Stomach (tissue), 9 donors: ENCODE measurements around the gene SH3D21. TPM values are rescaled to one million over a fixed set of nuclear protein-coding genes. Genes with fewer than 3 reads are reported as not detected.

Experiments
- DNase-seq, 2 donors: peaks; one replicate each; pipeline versions ENCODE4 v3.0.0 to v3.0.0-alpha.2; 2013 to 2019
- H3K27ac ChIP-seq, 5 donors: fragments of 200-600 bp in 4 of 5; sonication (generic) in 4 of 5; one replicate each; pipeline ENCODE4 v1.5.1; 2013 to 2019; ENCODE audit warnings: mild to moderate bottlenecking in 1 of 5, moderate library complexity in 1 of 5
- H3K27me3 ChIP-seq, 3 donors: fragments of 200-600 bp; sonication (generic); one replicate each; pipeline ENCODE4 v1.5.1; 2017 to 2019; ENCODE audit warnings: mixed run types in 1 of 3
- H3K36me3 ChIP-seq, 4 donors: fragments of 200-600 bp; sonication (generic); 1 replicate in 3 of 4; 2 replicates in 1 of 4; pipeline ENCODE4 v1.5.1; 2016 to 2019
- H3K4me1 ChIP-seq, 4 donors: fragments of 200-600 bp; sonication (generic); one replicate each; pipeline ENCODE4 v1.5.1; 2016 to 2019
- H3K4me3 ChIP-seq, 4 donors: fragments of 200-600 bp; sonication (generic) in 3 of 4; one replicate each; pipeline ENCODE4 v1.5.1; 2016 to 2019; ENCODE audit warnings: mild to moderate bottlenecking in 1 of 4
- H3K9me3 ChIP-seq, 4 donors: fragments of 200-600 bp; sonication (generic); one replicate each; pipeline ENCODE4 v1.5.1; 2016 to 2019
- CTCF ChIP-seq, 7 experiments: fragments of 450-650 bp in 4 of 7; fragments of 200-600 bp in 3 of 7; sonication (generic) in 3 of 7; IDR thresholded peaks; one replicate each; pipeline ENCODE4 v1.5.1; 2016 to 2019; ENCODE audit warnings: antibody characterized with exemption in 7 of 7, control low read depth in 2 of 7, mild to moderate bottlenecking in 1 of 7
- EP300 ChIP-seq: sonication (generic); formaldehyde crosslinking; IDR thresholded peaks from one replicate; pipeline ENCODE4 v1.6.1; 2017; ENCODE audit warnings: antibody characterized with exemption
- POLR2A ChIP-seq, 4 donors: fragments of 450-650 bp; IDR thresholded peaks; one replicate each; pipeline ENCODE4 v1.6.1; 2016; ENCODE audit warnings: antibody characterized with exemption in 4 of 4, control low read depth in 2 of 4, mild to moderate bottlenecking in 1 of 4, moderate library complexity in 1 of 4
- POLR2AphosphoS5 ChIP-seq, 3 donors: sonication (generic); formaldehyde crosslinking; IDR thresholded peaks; one replicate each; pipeline ENCODE4 v1.6.1; 2016; ENCODE audit warnings: antibody characterized with exemption in 3 of 3
- WGBS, 5 donors: extraction: QIAGEN DNeasy Blood & Tissue Kit in 3 of 5; methylation state at CpG; one replicate each; pipeline versions ENCODE4 v1.1.5 to v1.1.7; 2013 to 2018; 5-methylcytosine and 5-hydroxymethylcytosine counted together
- intact Hi-C: fragments of 100-400 bp; cut with DNase I; formaldehyde crosslinking; loops from one replicate; pipeline ENCODE4 v1.15.1; 2023; ENCODE audit warnings: low total_unique reads
- polyA plus RNA-seq, 3 donors: library from polyadenylated mRNA; stranded (reverse); fragments of 200-250 nt; gene quantifications; one replicate each; pipeline ENCODE4 v1.2.3, GENCODE V29; 2013
- total RNA-seq, 5 donors: library from RNA; depleted of rRNA; stranded (reverse); fragments of >200 nt; gene quantifications; one replicate each; pipeline versions ENCODE4 v1.1.0 to v1.2.3, GENCODE V29; 2014 to 2016
- donor health status: healthy with polysubstance abuse.
- donor health status: Bipolar disorder and iron deficiency.
- donor health status: healthy.

Gene SH3D21
- total and polyA plus RNA-seq, 8 donors: 0.76 to 120 (median 3.5) TPM; not detected in 1

GRCh38 chr1:36322786-36323635 is 16.8 kb downstream of the SH3D21 start:
- WGBS, 5 donors: 5 to 38% (median 6%) methylated on average over 17 to 81 of the region's 83 CpGs
- peak; percentile 34 to 83 for DNase-seq

GRCh38 chr1:36323636-36324352 is 17.6 kb downstream of the SH3D21 start, which contains the start of gene EVA1B:
EVA1B (minus strand) TSS chr1:36323645; CDS start chr1:36323037, 608 bp downstream.
- Histone ChIP-seq H3K27ac (peak within 1 kb of the TSS; percentile 80 to 93 (median 88)), H3K9me3 (no peaks in the 10 kb centered on the region), H3K4me1 (peaks cover 34 to 44% (median 41%) of the 10 kb centered on the region in 4 donors), H3K4me3 (peak within 1 kb of the TSS; percentile 72 to 85 (median 73)), H3K36me3 (no peaks in the 10 kb centered on the region), H3K27me3 (peaks cover 0 to 18% (median 7%) of the 10 kb centered on the region in 3 donors)
- TF ChIP-seq CTCF (IDR thresholded peaks at IDR 0.05): no peak
- TF ChIP-seq POLR2AphosphoS5 (IDR thresholded peaks at IDR 0.05): no peak
- no peak for TF ChIP-seq EP300
- TF ChIP-seq POLR2A (IDR thresholded peaks at IDR 0.05): no peak
- intact Hi-C loops: no loop called here
- DNase-seq: peak; percentile 73 to 93
- WGBS, 5 donors: 2 to 6% (median 3%) methylated on average over 16 to 36 of the region's 36 CpGs

More at GRCh38 chr1:36322786-36323635, 16.8 kb downstream of the SH3D21 start:
- Histone ChIP-seq H3K27me3 (peaks cover 0 to 18% (median 7%) of the 10 kb centered on the region in 3 donors), H3K36me3 (no peaks in the 10 kb centered on the region), H3K9me3 (no peaks in the 10 kb centered on the region), H3K4me1 (peaks cover 34 to 42% (median 39%) of the 10 kb centered on the region in 4 donors), H3K27ac (peak overlapping the region; percentile 80 to 93 (median 88)), H3K4me3 (peak overlapping the region; percentile 72 to 85 (median 73))
- TF ChIP-seq CTCF (IDR thresholded peaks at IDR 0.05) (no peak), POLR2A (IDR thresholded peaks at IDR 0.05) (no peak), POLR2AphosphoS5 (IDR thresholded peaks at IDR 0.05) (no peak), EP300 (no peak)
- intact Hi-C loops: no loop called here

DNA sequence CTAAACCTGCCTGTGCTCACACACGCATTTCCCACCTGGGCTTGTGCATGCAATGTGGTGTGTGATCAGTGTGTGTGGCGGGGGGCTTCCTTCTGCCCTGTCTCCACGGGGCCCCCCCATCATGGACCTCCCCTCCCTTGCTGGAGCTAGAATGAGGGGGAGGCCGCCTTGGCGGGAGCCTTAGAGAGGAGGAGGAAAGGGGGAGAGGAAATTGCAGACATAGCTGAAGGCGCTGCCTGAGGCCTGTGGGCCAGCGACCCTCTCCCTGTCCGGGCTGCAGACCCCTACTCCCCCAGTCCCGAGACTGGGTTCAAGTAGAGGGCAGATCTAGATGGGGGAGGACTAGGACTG is 18.2 kb downstream of the SH3D21 start:
- intact Hi-C loops: no loop called here
- peak overlapping the region; percentile 72 to 85 (median 73) for H3K4me3 ChIP-seq
- WGBS, 5 donors: 17 to 52% (median 30%) methylated on average over 4 to 9 of the region's 9 CpGs

GRCh38 chr1:36326499-36326898 is 20.3 kb downstream of the SH3D21 start:
- H3K4me1 ChIP-seq: peaks cover 23 to 37% (median 34%) of the 10 kb centered on the region in 4 donors
- peaks cover 0 to 13% (median 7%) of the 10 kb centered on the region in 3 donors for H3K27me3 ChIP-seq
- 42 to 58% (median 46%) methylated on average over 6 of the region's 6 CpGs for WGBS, 5 donors
- no peaks in the 10 kb centered on the region for H3K9me3 ChIP-seq
- H3K4me3 ChIP-seq: no peak overlapping the region
- intact Hi-C loops: no loop called here
- DNase-seq: peak in 1 of 2 donors; percentile 68
- H3K36me3 ChIP-seq: no peaks in the 10 kb centered on the region
- TF ChIP-seq POLR2A (IDR thresholded peaks at IDR 0.05) (no peak), EP300 (no peak), CTCF (IDR thresholded peaks at IDR 0.05) (no peak), POLR2AphosphoS5 (IDR thresholded peaks at IDR 0.05) (no peak)
- no peak overlapping the region for H3K27ac ChIP-seq

More for the DNA sequence above, 18.2 kb downstream of the SH3D21 start:
- DNase-seq: no peak
- H3K36me3 ChIP-seq: no peaks in the 10 kb centered on the region
- peak overlapping the region in 4 of 5 donors; percentile 80 to 93 (median 90) for H3K27ac ChIP-seq
- peaks cover 0 to 18% (median 7%) of the 10 kb centered on the region in 3 donors for H3K27me3 ChIP-seq
- no peaks in the 10 kb centered on the region for H3K9me3 ChIP-seq
- peaks cover 34 to 50% (median 45%) of the 10 kb centered on the region in 4 donors for H3K4me1 ChIP-seq
- TF ChIP-seq POLR2A (IDR thresholded peaks at IDR 0.05): no peak
- no peak for TF ChIP-seq EP300
